Omental fat pad (tissue), 4 donors: ENCODE data around the gene PCK2. TPM values are rescaled to one million over a fixed set of nuclear protein-coding genes. Genes with fewer than 3 reads are reported as not detected.
"Not testable (repeated sequence)": the region's sequence is repeated elsewhere in the genome, so short reads cannot be mapped to it uniquely, and the experiment has no call there.

ENCODE experiments used
- ATAC-seq: fragments of 150-250 bp; one replicate; pipeline ENCODE4 v1.9.1; 2016; ENCODE audit warnings: mild to moderate bottlenecking, moderate library complexity; ENCODE audit not compliant: low FRiP score
- DNase-seq: peaks from one replicate; pipeline ENCODE4 v3.0.0-alpha.2; 2019; ENCODE audit warnings: low spot score
- CTCF ChIP-seq, 3 donors: fragments of 450-650 bp; IDR thresholded peaks; one replicate each; pipeline ENCODE4 v1.5.1; 2016 to 2017; ENCODE audit warnings: antibody characterized with exemption in 3 of 3, mild to moderate bottlenecking in 3 of 3, moderate library complexity in 2 of 3
- total RNA-seq, 4 donors: library from RNA; depleted of rRNA; stranded (reverse); fragments of >200 nt; gene quantifications; one replicate each; pipeline ENCODE4 v1.1.0, GENCODE V29; 2016

The PCK2 gene
- total RNA-seq, result 10 to 100 TPM; 33.6 to 53.4 (median 42.9) TPM

DNA sequence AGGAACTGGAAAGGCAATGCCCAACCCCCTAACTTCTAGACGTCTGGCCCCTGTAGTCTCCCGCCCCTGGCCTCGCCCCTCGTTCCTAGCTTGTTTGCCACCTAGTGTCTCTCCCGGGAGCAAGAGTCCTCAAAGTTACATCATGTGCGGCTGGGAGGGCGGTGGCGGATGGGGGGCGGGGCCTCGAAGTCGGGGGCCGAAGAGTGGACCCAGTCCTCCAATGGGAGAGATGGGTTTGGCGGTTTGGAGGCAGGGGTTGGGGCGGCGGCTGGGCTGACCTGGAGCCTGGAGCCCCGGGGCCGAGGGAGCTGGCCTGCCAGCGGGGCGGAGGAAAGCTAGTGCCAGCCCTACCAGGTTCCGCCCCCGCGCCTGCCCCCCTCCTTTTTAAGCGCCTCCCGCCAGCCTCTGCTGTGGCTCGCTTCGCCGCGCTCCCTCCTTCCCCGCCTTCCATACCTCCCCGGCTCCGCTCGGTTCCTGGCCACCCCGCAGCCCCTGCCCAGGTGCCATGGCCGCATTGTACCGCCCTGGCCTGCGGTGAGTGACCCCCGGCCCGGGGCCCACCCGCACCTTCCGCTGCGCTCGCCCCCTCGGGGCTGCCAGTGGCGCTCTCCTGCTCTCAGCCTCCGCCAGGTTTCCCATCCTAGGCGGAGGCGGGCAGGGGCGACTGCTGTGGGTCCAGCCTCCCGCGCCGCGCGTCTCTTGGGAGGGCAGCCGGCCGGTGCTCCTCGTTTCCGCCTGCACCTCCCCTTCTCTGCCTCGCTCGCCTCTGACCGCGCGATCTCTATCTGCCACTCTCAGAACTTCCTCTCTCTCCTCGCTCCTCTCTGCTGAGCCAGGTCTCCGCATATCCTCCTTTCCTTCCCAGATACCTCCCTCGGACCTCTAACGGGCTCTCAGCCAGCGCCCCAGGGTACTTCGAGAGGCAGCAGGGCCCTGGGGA, at the start of gene PCK2:
Gene PCK2 (plus strand): TSS at position 411 of the 940 bp plus-strand sequence. CDS start 95 bp downstream, at position 506.
- ATAC-seq (peak; percentile 92), DNase-seq (peak; percentile 68)
- TF ChIP-seq CTCF (IDR thresholded peaks at IDR 0.05), result no peak

- not testable (repeated sequence) for ATAC-seq
Measured at GRCh38 chr14:24049002-24049401, 45.1 kb upstream of the PCK2 start.

GRCh38 chr14:24050753-24051152, 43.4 kb upstream of the PCK2 start:
- not testable (repeated sequence) for ATAC-seq, DNase-seq

More at GRCh38 chr14:24049002-24049401, 45.1 kb upstream of the PCK2 start:
- not testable (repeated sequence) for DNase-seq

DNA sequence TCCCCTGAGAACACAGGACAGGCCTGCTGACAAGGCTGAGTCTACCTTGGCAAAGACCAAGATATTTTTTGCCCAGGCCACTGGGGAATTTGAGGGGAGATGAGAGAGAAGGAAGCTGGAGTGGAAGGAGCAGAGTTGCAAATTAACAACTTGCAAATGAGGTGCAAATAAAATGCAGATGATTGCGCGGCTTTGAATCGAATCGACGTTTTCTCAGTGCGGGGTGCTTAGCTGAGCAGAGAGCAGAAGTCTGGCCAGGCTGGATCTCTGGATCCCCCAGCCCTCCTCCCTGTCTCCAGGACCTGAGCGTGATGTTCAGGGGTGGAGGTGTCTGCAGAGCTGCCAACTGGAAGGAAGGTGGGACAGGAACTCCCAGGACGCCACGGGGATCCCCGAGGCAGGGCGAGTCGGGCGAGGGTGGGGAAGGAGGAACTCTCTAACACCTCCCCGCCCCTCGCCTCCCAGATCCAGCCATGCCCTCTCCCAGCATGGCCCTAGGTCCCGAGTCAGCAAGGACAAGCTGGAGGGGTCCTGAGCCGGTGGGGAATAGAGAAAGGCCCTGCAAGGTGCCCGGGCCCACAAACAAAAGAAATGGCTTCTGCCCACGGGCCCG, 42.8 kb upstream of the PCK2 start:
- ATAC-seq, result peak; percentile 25
- no peak for TF ChIP-seq CTCF (IDR thresholded peaks at IDR 0.05)
- no peak for DNase-seq

DNA sequence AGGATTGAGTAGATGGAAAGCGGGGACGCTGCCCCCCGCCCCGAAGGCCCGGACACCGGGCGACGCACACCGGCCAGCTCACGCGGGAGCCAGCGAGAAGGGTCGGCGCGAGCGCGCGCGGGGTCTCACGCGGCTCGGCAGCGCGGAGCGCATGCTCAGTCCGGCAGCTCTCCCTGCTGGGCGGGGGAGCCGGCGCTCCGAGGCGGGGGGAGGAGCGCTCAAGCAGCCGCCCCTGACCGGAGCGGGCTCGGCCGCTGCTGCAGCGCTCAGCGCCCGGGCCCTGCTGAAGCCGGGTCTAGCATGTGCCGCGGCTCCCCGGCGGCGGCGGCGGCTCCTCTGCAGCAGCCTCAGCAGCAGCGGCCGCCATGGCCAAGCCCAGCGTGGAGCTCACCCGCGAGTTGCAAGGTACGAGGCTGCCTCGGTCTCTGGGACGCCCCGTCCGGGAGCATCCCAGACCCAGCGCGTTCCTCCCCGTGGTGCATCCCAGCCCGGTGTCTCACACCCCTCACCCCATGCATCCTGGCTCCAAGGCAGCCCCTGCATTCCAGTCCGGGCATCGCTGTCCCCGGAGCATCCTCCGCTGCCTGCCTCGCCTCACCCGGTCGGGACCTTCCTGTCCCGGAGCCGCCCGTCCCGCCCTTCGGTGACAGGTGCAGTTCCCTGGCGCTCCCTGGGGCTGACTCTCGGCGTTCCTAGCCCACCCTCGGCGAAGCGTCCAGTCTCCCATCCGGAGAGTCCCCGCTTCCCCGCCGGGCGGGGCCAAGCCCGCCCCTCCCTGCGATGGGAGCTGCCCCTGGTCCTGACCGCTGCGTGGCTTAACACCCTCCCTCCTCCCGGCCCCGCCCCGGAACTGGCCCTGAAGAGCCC, 42.1 kb upstream of the PCK2 start, which contains the start of gene CARMIL3:
Gene CARMIL3 (plus strand): TSS at position 221 of the 867 bp plus-strand sequence. CDS start 145 bp downstream, at position 366.
- no peak for DNase-seq
- peak; percentile 82 for ATAC-seq

DNA sequence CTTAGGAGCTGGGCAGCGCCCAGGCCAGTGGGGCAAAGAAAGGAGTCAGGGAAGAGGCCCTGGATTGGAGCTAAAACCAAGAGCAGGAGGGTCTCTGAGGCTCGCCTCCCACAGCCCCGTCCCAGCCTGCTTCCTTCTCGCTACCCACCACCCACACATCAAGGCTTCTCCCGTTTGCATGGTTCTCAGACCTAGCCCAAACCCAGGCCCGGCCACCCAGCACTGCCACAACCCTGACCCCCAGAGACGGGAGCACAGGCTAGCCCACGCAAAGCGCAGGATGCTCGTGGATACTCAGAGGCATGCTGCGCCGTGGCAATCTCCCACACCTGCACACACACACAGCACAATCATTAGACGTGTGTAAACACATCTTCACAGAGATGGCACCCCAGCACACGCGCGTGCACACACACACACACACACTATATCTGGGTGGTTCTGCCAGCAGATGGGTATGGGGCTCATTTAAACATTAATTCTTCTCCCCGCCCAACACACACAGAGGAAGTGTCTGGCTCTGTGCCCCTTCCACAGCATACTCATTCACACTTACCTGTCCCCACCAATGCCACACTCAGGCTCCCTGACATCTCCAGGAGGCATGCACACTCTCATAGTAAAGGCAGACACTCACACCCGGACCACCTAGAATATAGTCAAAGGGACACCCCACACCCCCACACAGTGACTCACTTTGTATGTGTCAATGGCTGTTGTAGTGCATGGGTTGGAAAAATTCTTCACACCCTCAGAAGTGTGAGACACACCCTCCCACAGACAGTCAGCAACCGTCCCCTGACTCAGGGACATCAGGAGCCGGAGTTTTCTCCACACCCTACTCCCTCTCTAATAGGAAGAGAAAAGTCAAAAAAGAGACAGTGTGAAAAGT, 41.2 kb upstream of the PCK2 start:
- TF ChIP-seq CTCF (IDR thresholded peaks at IDR 0.05), result no peak
- ATAC-seq (no peak), DNase-seq (no peak)

More for the DNA sequence above, 42.1 kb upstream of the PCK2 start, which contains the start of gene CARMIL3:
- TF ChIP-seq CTCF (IDR thresholded peaks at IDR 0.05), result no peak
